GM20000 (cell line): ENCODE measurements around the gene CD247.

ENCODE experiments used
- DNase-seq: peaks from one replicate; pipeline ENCODE4 v3.0.0; 2012; ENCODE audit warnings: low spot score
- CTCF ChIP-seq: IDR thresholded peaks from 2 replicates; pipeline ENCODE4 v1.5.1; 2012; ENCODE audit warnings: mild to moderate bottlenecking, control low read depth; ENCODE audit errors: extremely low read depth, missing control alignments

CD247 gene

GRCh38 chr1:167473761-167474160 is 44.6 kb downstream of the CD247 start:
- no peak for TF ChIP-seq CTCF
- DNase-seq: no peak

- DNase-seq: no peak
- TF ChIP-seq CTCF: no peak
Measured at GRCh38 chr1:167472752-167473521, 45.4 kb downstream of the CD247 start.

- no peak for DNase-seq
- TF ChIP-seq CTCF: no peak
Measured at GRCh38 chr1:167471568-167471967, 46.8 kb downstream of the CD247 start.

- TF ChIP-seq CTCF: no peak
- no peak for DNase-seq
Measured at GRCh38 chr1:167469280-167469965, 48.9 kb downstream of the CD247 start.

- TF ChIP-seq CTCF: no peak
- DNase-seq: no peak
Measured at GRCh38 chr1:167467752-167468151, 50.6 kb downstream of the CD247 start.

- TF ChIP-seq CTCF: no peak
- DNase-seq: no peak
Measured at GRCh38 chr1:167467126-167467710, 51.1 kb downstream of the CD247 start.

- no peak for DNase-seq
- no peak for TF ChIP-seq CTCF
Measured at GRCh38 chr1:167465743-167466142, 52.6 kb downstream of the CD247 start.
